Measurements from ENCODE around the gene GNAQ. TPM values are rescaled to one million over a fixed set of nuclear protein-coding genes. Genes with fewer than 3 reads are reported as not detected.

Gene GNAQ
- total and polyA plus RNA-seq, 2 experiments from 2014 or later = 21.1 to 43.1 TPM

DNA sequence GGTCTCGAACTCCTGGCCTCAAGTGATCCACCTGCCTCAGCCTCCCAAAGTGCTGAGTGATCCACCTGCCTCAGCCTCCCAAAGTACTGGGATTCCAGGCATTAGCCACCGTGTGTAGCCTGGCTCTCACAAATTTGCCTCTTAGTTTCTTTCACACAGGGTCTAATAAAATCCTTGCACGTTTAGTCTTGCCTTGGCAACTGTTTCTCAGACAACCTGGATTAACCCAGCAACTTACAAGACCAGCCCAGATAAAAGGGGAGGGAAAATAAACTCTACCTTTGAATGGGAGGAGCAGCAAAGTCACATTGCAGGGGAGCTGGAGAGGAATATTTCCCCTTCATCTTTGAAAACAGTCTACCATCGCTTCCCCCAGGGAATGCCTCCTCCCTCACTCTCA, 354.2 kb downstream of the GNAQ start (continued):
- no peak for TF ChIP-seq ZNF462 (CRISPR knock-in tag; IDR thresholded peaks at IDR 0.05)
- TF ChIP-seq ZNF331 (CRISPR knock-in tag; IDR thresholded peaks at IDR 0.05; ENCODE audit: low read depth) = no peak
- TF ChIP-seq EZH2 (IDR thresholded peaks at IDR 0.05; ENCODE audit: low read depth, unreplicated experiment) = no peak

DNA sequence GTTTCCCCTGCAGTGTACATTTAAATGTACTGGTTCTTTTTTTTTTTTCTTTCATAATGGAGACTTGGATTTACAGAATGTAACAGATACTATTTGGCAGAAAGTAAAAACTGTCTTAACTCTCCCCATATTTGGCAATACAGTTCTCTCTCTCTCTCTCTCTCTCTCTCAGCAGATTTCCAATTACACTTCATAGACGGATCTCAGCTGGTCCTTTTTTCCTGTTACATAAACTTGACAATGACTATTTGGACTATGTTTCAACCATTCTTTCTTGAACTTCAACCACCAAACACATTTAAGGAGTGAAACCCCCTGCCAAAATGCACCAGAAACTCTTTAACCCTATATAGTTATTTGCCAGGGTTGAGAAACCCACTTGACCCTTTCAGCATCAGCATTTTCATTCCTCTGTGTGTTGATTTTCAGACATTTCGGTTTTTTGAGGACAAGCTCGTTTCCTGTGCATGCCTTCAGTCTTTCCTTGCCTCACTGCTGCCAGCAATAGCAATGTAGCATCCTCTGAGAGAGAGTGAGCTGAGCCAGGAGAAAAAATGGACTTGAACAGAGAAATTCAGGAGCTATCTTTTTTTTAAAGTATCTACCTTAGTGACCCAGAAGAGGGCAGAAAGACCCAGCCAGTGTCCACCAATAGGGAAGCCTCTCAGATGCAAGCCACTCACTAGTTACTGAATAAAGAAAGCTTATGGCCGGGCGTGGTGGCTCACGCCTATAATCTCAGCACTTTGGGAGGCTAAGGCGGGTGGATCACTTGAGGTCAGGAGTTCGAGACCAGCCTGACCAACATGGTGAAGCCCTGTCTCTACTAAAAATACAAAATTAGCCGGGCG, 357.4 kb downstream of the GNAQ start:
- DNase-seq (ENCODE audit: low spot score) = peak; percentile 40
- peak; percentile 47; the same call in 1 of the 3 replicates for ATAC-seq
- H3K4me2 ChIP-seq = no peak overlapping the region

More for the DNA sequence above, 357.4 kb downstream of the GNAQ start:
- no peaks in the 10 kb centered on the region for H3K36me3 Mint-ChIP-seq (ENCODE audit: low read depth)
- no peaks in the 10 kb centered on the region for H3K4me1 Mint-ChIP-seq
- peaks cover 3% of the 10 kb centered on the region for H3K27me3 Mint-ChIP-seq (ENCODE audit: insufficient read depth, low read depth, poor library complexity)
- TF ChIP-seq NANOG (IDR thresholded peaks at IDR 0.05; ENCODE audit: borderline replicate concordance) (no peak), CTCF (conservative IDR thresholded peaks at IDR 0.05; ENCODE audit: low read depth in 2 of 2) (peak; percentile 30 to 49; a peak in 2 of 4 replicates)
- peaks cover 5% of the 10 kb centered on the region; the same call in 1 of the 2 replicates for H3K9me2 ChIP-seq (ENCODE audit: insufficient read depth)
- no peaks in the 10 kb centered on the region for H3K36me3 ChIP-seq (ENCODE audit: insufficient read depth)
- no peak overlapping the region for H3K27ac ChIP-seq (ENCODE audit: low read depth)
- no peaks in the 10 kb centered on the region for H3F3A ChIP-seq (replicated peaks; ENCODE audit: low read depth)
- H2AFZ ChIP-seq = no peak overlapping the region
- no peak overlapping the region for H3K4me3 ChIP-seq
- H4K20me1 ChIP-seq (replicated peaks; ENCODE audit: insufficient read depth) = no peaks in the 10 kb centered on the region
- H3K4me3 Mint-ChIP-seq = no peak overlapping the region
- H3K4me1 ChIP-seq (ENCODE audit: insufficient read depth) = no peaks in the 10 kb centered on the region
- no peaks in the 10 kb centered on the region for H3K79me2 ChIP-seq (replicated peaks; ENCODE audit: insufficient read depth)
- H3K9me3 Mint-ChIP-seq = no peaks in the 10 kb centered on the region
- no peak overlapping the region for H3K27ac Mint-ChIP-seq
- no peaks in the 10 kb centered on the region for H3K27me3 ChIP-seq (ENCODE audit: insufficient read depth)
